Measurements from ENCODE around the gene ZRSR2. TPM values are rescaled to one million over a fixed set of nuclear protein-coding genes. Genes with fewer than 3 reads are reported as not detected.

The ZRSR2 gene
- total and polyA plus RNA-seq, 2 experiments from 2014 or later: 5.2 to 45.1 TPM

DNA sequence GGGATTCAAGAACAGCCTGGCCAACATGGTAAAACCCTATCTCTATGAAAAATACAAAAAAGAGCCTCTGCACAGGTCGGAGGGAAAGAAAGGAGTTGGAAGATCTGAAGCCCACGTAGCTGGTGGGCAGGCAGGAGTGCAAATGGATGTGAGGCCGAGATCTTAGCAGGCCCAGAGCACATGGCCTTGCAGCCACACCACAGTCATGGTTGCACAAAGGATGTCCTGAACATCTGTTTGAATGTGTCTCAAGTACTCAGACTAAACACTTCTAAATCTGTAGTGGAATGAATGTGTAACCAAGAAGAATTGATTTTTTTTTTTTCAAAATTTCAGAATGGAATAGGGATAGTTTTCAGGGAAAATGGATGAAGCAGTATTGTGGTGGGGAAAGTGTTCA, 41.4 kb upstream of the ZRSR2 start (continued):
- TF ChIP-seq, protein P1, sequence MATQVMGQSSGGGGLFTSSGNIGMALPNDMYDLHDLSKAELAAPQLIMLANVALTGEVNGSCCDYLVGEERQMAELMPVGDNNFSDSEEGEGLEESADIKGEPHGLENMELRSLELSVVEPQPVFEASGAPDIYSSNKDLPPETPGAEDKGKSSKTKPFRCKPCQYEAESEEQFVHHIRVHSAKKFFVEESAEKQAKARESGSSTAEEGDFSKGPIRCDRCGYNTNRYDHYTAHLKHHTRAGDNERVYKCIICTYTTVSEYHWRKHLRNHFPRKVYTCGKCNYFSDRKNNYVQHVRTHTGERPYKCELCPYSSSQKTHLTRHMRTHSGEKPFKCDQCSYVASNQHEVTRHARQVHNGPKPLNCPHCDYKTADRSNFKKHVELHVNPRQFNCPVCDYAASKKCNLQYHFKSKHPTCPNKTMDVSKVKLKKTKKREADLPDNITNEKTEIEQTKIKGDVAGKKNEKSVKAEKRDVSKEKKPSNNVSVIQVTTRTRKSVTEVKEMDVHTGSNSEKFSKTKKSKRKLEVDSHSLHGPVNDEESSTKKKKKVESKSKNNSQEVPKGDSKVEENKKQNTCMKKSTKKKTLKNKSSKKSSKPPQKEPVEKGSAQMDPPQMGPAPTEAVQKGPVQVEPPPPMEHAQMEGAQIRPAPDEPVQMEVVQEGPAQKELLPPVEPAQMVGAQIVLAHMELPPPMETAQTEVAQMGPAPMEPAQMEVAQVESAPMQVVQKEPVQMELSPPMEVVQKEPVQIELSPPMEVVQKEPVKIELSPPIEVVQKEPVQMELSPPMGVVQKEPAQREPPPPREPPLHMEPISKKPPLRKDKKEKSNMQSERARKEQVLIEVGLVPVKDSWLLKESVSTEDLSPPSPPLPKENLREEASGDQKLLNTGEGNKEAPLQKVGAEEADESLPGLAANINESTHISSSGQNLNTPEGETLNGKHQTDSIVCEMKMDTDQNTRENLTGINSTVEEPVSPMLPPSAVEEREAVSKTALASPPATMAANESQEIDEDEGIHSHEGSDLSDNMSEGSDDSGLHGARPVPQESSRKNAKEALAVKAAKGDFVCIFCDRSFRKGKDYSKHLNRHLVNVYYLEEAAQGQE (IDR thresholded peaks at IDR 0.05; ENCODE audit: unreplicated experiment): no peak
- no peak for TF ChIP-seq ZNF114 (CRISPR knock-in tag; IDR thresholded peaks at IDR 0.05)

- ATAC-seq (no peak), DNase-seq (ENCODE audit: low spot score) (no peak)
- Mint-ChIP-seq H3K27ac (peak overlapping the region; percentile 44; the same call in 1 of the 2 replicates), H3K27me3 (ENCODE audit: insufficient read depth, low read depth, poor library complexity) (peaks cover 7% of the 10 kb centered on the region), H3K4me3 (no peak overlapping the region), H3K4me1 (peaks cover 39% of the 10 kb centered on the region), H3K9me3 (no peaks in the 10 kb centered on the region), H3K36me3 (ENCODE audit: low read depth) (peaks cover 3% of the 10 kb centered on the region; the same call in 1 of the 3 replicates)
- H3K4me3 ChIP-seq: no peak overlapping the region
- no peaks in the 10 kb centered on the region for H3K79me2 ChIP-seq (replicated peaks; ENCODE audit: insufficient read depth)
- H3K36me3 ChIP-seq (ENCODE audit: insufficient read depth): no peaks in the 10 kb centered on the region
- no peak overlapping the region for H2AFZ ChIP-seq
- no peaks in the 10 kb centered on the region for H3K9me2 ChIP-seq (ENCODE audit: insufficient read depth)
- no peaks in the 10 kb centered on the region for H3F3A ChIP-seq (replicated peaks; ENCODE audit: low read depth)
- no peaks in the 10 kb centered on the region for H4K20me1 ChIP-seq (replicated peaks; ENCODE audit: insufficient read depth)
- H3K27ac ChIP-seq (ENCODE audit: low read depth): no peak overlapping the region
- H3K27me3 ChIP-seq (ENCODE audit: insufficient read depth): no peaks in the 10 kb centered on the region
- peaks cover 30% of the 10 kb centered on the region for H3K4me1 ChIP-seq (ENCODE audit: insufficient read depth)
- no peak for TF ChIP-seq EZH2phosphoT487 (IDR thresholded peaks at IDR 0.05; ENCODE audit: unreplicated experiment)
- H3K4me2 ChIP-seq: no peak overlapping the region
These were observed 40.4 kb upstream of the ZRSR2 start for GRCh38 chrX:15749642-15750610.

DNA sequence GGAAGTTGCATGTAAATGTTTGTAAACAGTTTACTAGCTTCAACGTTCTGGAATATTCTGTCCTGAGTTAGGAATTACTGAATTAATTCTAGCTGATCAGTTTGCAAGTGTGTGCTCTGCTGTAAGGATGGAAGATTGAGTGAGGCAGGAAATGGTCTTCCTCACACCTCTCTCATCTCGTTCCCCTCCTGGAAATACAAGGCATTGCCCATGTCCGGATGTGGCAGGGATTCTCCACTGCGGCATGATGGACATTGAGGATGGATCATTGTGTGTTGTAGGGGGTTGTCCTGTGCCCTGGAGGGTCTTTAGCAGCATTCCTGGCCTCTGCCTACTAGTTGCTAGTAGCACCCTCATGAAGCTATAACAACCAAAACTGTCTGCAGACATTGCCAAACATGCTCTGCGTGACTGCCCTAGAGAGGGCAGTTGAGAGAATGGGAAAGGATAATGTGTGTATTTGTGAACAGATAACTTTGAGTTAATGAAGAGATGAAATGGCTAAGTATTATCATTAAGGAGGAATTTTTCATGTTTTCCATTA, 39.6 kb upstream of the ZRSR2 start:
- no peak for DNase-seq (ENCODE audit: low spot score)
- Mint-ChIP-seq H3K27ac (peak overlapping the region; percentile 7; the same call in 1 of the 2 replicates), H3K4me1 (peaks cover 39% of the 10 kb centered on the region), H3K9me3 (no peaks in the 10 kb centered on the region), H3K27me3 (ENCODE audit: insufficient read depth, low read depth, poor library complexity) (peaks cover 7% of the 10 kb centered on the region), H3K4me3 (no peak overlapping the region), H3K36me3 (ENCODE audit: low read depth) (peaks cover 3% of the 10 kb centered on the region; the same call in 1 of the 3 replicates)
- H3K9me2 ChIP-seq (ENCODE audit: insufficient read depth): no peaks in the 10 kb centered on the region
- H3K27me3 ChIP-seq (ENCODE audit: insufficient read depth): no peaks in the 10 kb centered on the region
- H3K36me3 ChIP-seq (ENCODE audit: insufficient read depth): no peaks in the 10 kb centered on the region
- no peak overlapping the region for H3K27ac ChIP-seq (ENCODE audit: low read depth)
- H2AFZ ChIP-seq: no peak overlapping the region
- no peaks in the 10 kb centered on the region for H3K79me2 ChIP-seq (replicated peaks; ENCODE audit: insufficient read depth)
- no peaks in the 10 kb centered on the region for H4K20me1 ChIP-seq (replicated peaks; ENCODE audit: insufficient read depth)
- peaks cover 30% of the 10 kb centered on the region for H3K4me1 ChIP-seq (ENCODE audit: insufficient read depth)
- no peak overlapping the region for H3K4me2 ChIP-seq
- H3K4me3 ChIP-seq: no peak overlapping the region
- no peak for ATAC-seq
- H3F3A ChIP-seq (replicated peaks; ENCODE audit: low read depth): no peaks in the 10 kb centered on the region
- TF ChIP-seq, protein P1 (IDR thresholded peaks at IDR 0.05; ENCODE audit: unreplicated experiment): no peak
- TF ChIP-seq, protein P2, sequence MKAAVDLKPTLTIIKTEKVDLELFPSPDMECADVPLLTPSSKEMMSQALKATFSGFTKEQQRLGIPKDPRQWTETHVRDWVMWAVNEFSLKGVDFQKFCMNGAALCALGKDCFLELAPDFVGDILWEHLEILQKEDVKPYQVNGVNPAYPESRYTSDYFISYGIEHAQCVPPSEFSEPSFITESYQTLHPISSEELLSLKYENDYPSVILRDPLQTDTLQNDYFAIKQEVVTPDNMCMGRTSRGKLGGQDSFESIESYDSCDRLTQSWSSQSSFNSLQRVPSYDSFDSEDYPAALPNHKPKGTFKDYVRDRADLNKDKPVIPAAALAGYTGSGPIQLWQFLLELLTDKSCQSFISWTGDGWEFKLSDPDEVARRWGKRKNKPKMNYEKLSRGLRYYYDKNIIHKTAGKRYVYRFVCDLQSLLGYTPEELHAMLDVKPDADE (IDR thresholded peaks at IDR 0.05): no peak
